Endodermal cell (in vitro differentiated cells): ENCODE data around the gene RHEBL1. TPM values are rescaled to one million over a fixed set of nuclear protein-coding genes. Genes with fewer than 3 reads are reported as not detected.
A peak's percentile ranks its signal among the peaks of the same experiment; 100 is the strongest.

Experiments used
- DNase-seq: peaks from one replicate; pipeline ENCODE4 v3.0.0-alpha.2; 2017
- H3K27ac ChIP-seq: 2 replicates; pipeline ENCODE4 v1.5.1; 2013; ENCODE audit warnings: mild to moderate bottlenecking, low read depth, low read length, moderate library complexity
- H3K27me3 ChIP-seq: 2 replicates; pipeline ENCODE4 v1.6.1; 2013; ENCODE audit warnings: mild to moderate bottlenecking, low read length, moderate library complexity; ENCODE audit not compliant: insufficient read depth, control insufficient read depth, poor library complexity, severe bottlenecking
- H3K36me3 ChIP-seq: 2 replicates; pipeline ENCODE4 v1.7.0; 2013; ENCODE audit warnings: mild to moderate bottlenecking, low read length, moderate library complexity; ENCODE audit not compliant: control insufficient read depth, insufficient read depth
- H3K4me1 ChIP-seq: one replicate; pipeline ENCODE4 v1.7.0; 2013; ENCODE audit warnings: low read length; ENCODE audit not compliant: control insufficient read depth, insufficient read depth
- H3K4me3 ChIP-seq: 2 replicates; pipeline ENCODE4 v1.5.1; 2013; ENCODE audit warnings: mild to moderate bottlenecking, low read length, moderate library complexity
- H3K9ac ChIP-seq: 2 replicates; pipeline ENCODE4 v1.6.1; 2013; ENCODE audit warnings: mild to moderate bottlenecking, low read length, moderate library complexity; ENCODE audit not compliant: poor library complexity, severe bottlenecking; ENCODE audit errors: extremely low read depth
- H3K9me3 ChIP-seq: 2 replicates; pipeline ENCODE4 v1.6.1; 2013; ENCODE audit warnings: mild to moderate bottlenecking, low read length, moderate library complexity; ENCODE audit not compliant: control insufficient read depth
- H3K27ac Mint-ChIP-seq: 2 replicates; pipeline ENCODE4 v1.8.0; 2020; ENCODE audit warnings: mixed read lengths
- H3K27me3 Mint-ChIP-seq: 2 replicates; pipeline ENCODE4 v1.8.0; 2021; ENCODE audit warnings: mild to moderate bottlenecking, mixed read lengths; ENCODE audit not compliant: insufficient read depth
- H3K36me3 Mint-ChIP-seq: 2 replicates; pipeline ENCODE4 v1.8.0; 2020; ENCODE audit warnings: low read depth, mixed read lengths
- H3K4me1 Mint-ChIP-seq: 2 replicates; pipeline ENCODE4 v1.8.0; 2020; ENCODE audit warnings: mixed read lengths
- H3K4me3 Mint-ChIP-seq: 2 replicates; pipeline ENCODE4 v1.8.0; 2020; ENCODE audit warnings: mild to moderate bottlenecking, moderate library complexity, mixed read lengths
- H3K9me3 Mint-ChIP-seq: 2 replicates; pipeline ENCODE4 v1.8.0; 2020; ENCODE audit warnings: mild to moderate bottlenecking, mixed read lengths
- CTCF ChIP-seq: fragments of 200-600 bp; sonication (generic); conservative IDR thresholded peaks from 2 replicates; pipeline ENCODE4 v1.5.0; 2021; ENCODE audit warnings: antibody characterized with exemption, mild to moderate bottlenecking
- WGBS, 2 experiments: methylation state at CpG; one replicate each; pipeline versions ENCODE4 v1.1.5 to v1.1.7; 2013; ENCODE audit warnings: missing lambda C conversion rate in 2 of 2, mixed read lengths in 1 of 2; ENCODE audit not compliant: insufficient coverage in 1 of 2, insufficient read length in 1 of 2; 5-methylcytosine and 5-hydroxymethylcytosine counted together
- total RNA-seq, 2 donors: library from RNA; stranded (reverse); fragmentation: NEBNext Ultra II Directional in 1 of 2; extraction: Animal tissue kit (Norgen Biotek cat#: 25700) in 1 of 2; gene quantifications; 2 replicates in 1 of 2; 3 replicates in 1 of 2; pipeline ENCODE4 v1.2.1, GENCODE V29; 2021

The RHEBL1 gene
- total RNA-seq, 2 donors from 2014 or later: 2.5 to 3.2 TPM

- Histone ChIP-seq H3K9me3 (no peaks in the 10 kb centered on the region), H3K4me1 (peaks cover 4% of the 10 kb centered on the region), H3K4me3 (peak overlapping the region; percentile 89), H3K27ac (no peak overlapping the region), H3K27me3 (no peaks in the 10 kb centered on the region), H3K36me3 (peaks cover 19% of the 10 kb centered on the region), H3K9ac (peak overlapping the region; percentile 92)
- Mint-ChIP-seq H3K27ac (peak overlapping the region; percentile 93), H3K27me3 (no peaks in the 10 kb centered on the region), H3K9me3 (no peaks in the 10 kb centered on the region), H3K36me3 (peaks cover 24% of the 10 kb centered on the region), H3K4me1 (peaks cover 43% of the 10 kb centered on the region), H3K4me3 (peak overlapping the region; percentile 96)
- 4 to 18% methylated on average over 3 to 5 of the region's 5 CpGs for WGBS, 2 experiments
- TF ChIP-seq CTCF: no peak
- no peak for DNase-seq
Observed at GRCh38 chr12:49058366-49059044, 11.3 kb downstream of the RHEBL1 start.

- Mint-ChIP-seq H3K9me3 (no peaks in the 10 kb centered on the region), H3K4me1 (peaks cover 43% of the 10 kb centered on the region), H3K27me3 (no peaks in the 10 kb centered on the region), H3K4me3 (peak overlapping the region; percentile 96), H3K36me3 (peaks cover 30% of the 10 kb centered on the region), H3K27ac (peak overlapping the region; percentile 52)
- peaks cover 4% of the 10 kb centered on the region for H3K4me1 ChIP-seq
- H3K9ac ChIP-seq: no peak overlapping the region
- H3K4me3 ChIP-seq: peak overlapping the region; percentile 89
- no peak for DNase-seq
- WGBS, 2 experiments: 43% methylated on average over 4 of the region's 4 CpGs; no CpG with 5 or more reads in 1 of the 2 experiments
- no peak overlapping the region for H3K27ac ChIP-seq
- no peaks in the 10 kb centered on the region for H3K9me3 ChIP-seq
- no peak for TF ChIP-seq CTCF
- H3K27me3 ChIP-seq: no peaks in the 10 kb centered on the region
- H3K36me3 ChIP-seq: peaks cover 25% of the 10 kb centered on the region
Observed at GRCh38 chr12:49057888-49058287, 11.9 kb downstream of the RHEBL1 start.

- DNase-seq: peak; percentile 83
- Histone ChIP-seq H3K9me3 (no peaks in the 10 kb centered on the region), H3K27ac (no peak overlapping the region), H3K9ac (no peak overlapping the region), H3K27me3 (no peaks in the 10 kb centered on the region), H3K36me3 (peaks cover 42% of the 10 kb centered on the region), H3K4me1 (peaks cover 4% of the 10 kb centered on the region), H3K4me3 (peak overlapping the region; percentile 89)
- Mint-ChIP-seq H3K27me3 (no peaks in the 10 kb centered on the region), H3K9me3 (no peaks in the 10 kb centered on the region), H3K36me3 (peaks cover 46% of the 10 kb centered on the region), H3K4me1 (peaks cover 41% of the 10 kb centered on the region), H3K27ac (peak overlapping the region; percentile 22), H3K4me3 (peak overlapping the region; percentile 96)
- TF ChIP-seq CTCF: no peak
- WGBS, 2 experiments: 46 to 64% methylated on average over 3 to 7 of the region's 7 CpGs
Observed at GRCh38 chr12:49055978-49056754, 13.6 kb downstream of the RHEBL1 start.
